Testis (tissue), 2 donors: ENCODE measurements around the gene RFX1.

Source experiments
- POLR2A ChIP-seq: fragments of 450-650 bp; IDR thresholded peaks from one replicate; pipeline ENCODE4 v1.6.1; 2017; ENCODE audit warnings: antibody characterized with exemption, mild to moderate bottlenecking, moderate library complexity
- TF ChIP-seq, protein P1 (sequence below), 3 experiments: fragments of 450-650 bp in 2 of 3; fragments of 200-600 bp in 1 of 3; sonication (generic) in 1 of 3; IDR thresholded peaks; one replicate each; pipeline ENCODE4 v1.5.1; 2016 to 2019; ENCODE audit warnings: antibody characterized with exemption in 3 of 3, mild to moderate bottlenecking in 2 of 3, moderate library complexity in 1 of 3

DNA sequence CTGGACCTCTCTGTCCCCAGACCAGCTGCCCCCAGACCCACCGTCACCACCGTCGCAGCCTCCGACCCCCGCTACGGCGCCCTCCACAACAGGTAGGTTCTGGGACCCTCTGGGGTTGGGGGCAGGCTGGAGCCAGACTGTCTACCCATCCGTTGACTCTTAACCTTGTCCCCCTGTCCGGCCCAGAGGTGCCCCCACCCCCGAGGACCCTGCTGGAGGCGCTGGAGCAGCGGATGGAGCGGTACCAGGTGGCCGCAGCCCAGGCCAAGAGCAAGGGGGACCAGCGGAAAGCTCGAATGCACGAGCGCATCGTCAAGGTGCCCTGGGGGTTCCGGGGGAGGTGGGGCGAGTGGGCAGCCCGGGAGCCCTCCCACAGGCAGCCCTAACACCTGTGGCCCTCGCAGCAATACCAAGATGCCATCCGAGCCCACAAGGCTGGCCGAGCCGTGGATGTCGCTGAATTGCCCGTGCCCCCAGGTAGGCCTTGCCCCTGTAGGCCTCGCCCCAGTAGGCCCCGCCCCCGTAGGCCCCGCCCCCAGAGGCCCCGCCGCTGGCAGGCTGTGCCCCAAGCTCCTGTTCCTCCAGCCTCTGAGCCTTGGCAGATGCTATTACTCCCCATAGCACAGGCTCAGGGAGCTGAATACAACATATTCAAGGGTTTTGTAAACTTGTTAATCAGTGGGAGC is 87.3 kb downstream of the RFX1 start:
- TF ChIP-seq, protein P1, sequence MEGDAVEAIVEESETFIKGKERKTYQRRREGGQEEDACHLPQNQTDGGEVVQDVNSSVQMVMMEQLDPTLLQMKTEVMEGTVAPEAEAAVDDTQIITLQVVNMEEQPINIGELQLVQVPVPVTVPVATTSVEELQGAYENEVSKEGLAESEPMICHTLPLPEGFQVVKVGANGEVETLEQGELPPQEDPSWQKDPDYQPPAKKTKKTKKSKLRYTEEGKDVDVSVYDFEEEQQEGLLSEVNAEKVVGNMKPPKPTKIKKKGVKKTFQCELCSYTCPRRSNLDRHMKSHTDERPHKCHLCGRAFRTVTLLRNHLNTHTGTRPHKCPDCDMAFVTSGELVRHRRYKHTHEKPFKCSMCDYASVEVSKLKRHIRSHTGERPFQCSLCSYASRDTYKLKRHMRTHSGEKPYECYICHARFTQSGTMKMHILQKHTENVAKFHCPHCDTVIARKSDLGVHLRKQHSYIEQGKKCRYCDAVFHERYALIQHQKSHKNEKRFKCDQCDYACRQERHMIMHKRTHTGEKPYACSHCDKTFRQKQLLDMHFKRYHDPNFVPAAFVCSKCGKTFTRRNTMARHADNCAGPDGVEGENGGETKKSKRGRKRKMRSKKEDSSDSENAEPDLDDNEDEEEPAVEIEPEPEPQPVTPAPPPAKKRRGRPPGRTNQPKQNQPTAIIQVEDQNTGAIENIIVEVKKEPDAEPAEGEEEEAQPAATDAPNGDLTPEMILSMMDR (IDR thresholded peaks at IDR 0.05), result no peak
- TF ChIP-seq POLR2A, result no peak
